Mucosa of stomach (tissue), 1 donor: ENCODE results near the gene STK33.

Experiments
- H3K27me3 ChIP-seq: one replicate; pipeline ENCODE4 v1.7.0; 2013; ENCODE audit warnings: mild to moderate bottlenecking, low read length; ENCODE audit not compliant: control insufficient read depth, insufficient read depth
- H3K36me3 ChIP-seq: one replicate; pipeline ENCODE4 v1.7.0; 2013; ENCODE audit warnings: low read length; ENCODE audit not compliant: control insufficient read depth, insufficient read depth
- H3K4me1 ChIP-seq: one replicate; pipeline ENCODE4 v1.7.0; 2013; ENCODE audit warnings: mild to moderate bottlenecking, low read length; ENCODE audit not compliant: control insufficient read depth, insufficient read depth
- H3K4me3 ChIP-seq: one replicate; pipeline ENCODE4 v1.7.0; 2013; ENCODE audit warnings: low read length
- H3K9ac ChIP-seq: one replicate; pipeline ENCODE4 v1.7.0; 2013; ENCODE audit warnings: mild to moderate bottlenecking, low read length, moderate library complexity
- H3K9me3 ChIP-seq: one replicate; pipeline ENCODE4 v1.7.0; 2013; ENCODE audit warnings: mild to moderate bottlenecking, low read length, moderate library complexity; ENCODE audit not compliant: control insufficient read depth
- donor health status: Pancreatic carcinoma.

STK33 gene

GRCh38 chr11:8381343-8381742, 212.7 kb downstream of the STK33 start:
- Histone ChIP-seq H3K4me3 (no peak overlapping the region), H3K27me3 (no peaks in the 10 kb centered on the region), H3K4me1 (no peaks in the 10 kb centered on the region), H3K9me3 (no peaks in the 10 kb centered on the region), H3K36me3 (no peaks in the 10 kb centered on the region), H3K9ac (no peak overlapping the region)

- H3K9me3 ChIP-seq, result no peaks in the 10 kb centered on the region
- no peak overlapping the region for H3K9ac ChIP-seq
- H3K4me1 ChIP-seq, result no peaks in the 10 kb centered on the region
- H3K4me3 ChIP-seq, result no peak overlapping the region
- H3K27me3 ChIP-seq, result no peaks in the 10 kb centered on the region
- H3K36me3 ChIP-seq, result no peaks in the 10 kb centered on the region
Observed at GRCh38 chr11:8375932-8376331, 218.1 kb downstream of the STK33 start.

- H3K36me3 ChIP-seq, result no peaks in the 10 kb centered on the region
- H3K27me3 ChIP-seq, result no peaks in the 10 kb centered on the region
- H3K9me3 ChIP-seq, result no peaks in the 10 kb centered on the region
- no peak overlapping the region for H3K9ac ChIP-seq
- no peaks in the 10 kb centered on the region for H3K4me1 ChIP-seq
- H3K4me3 ChIP-seq, result no peak overlapping the region
Observed at GRCh38 chr11:8375460-8375859, 218.6 kb downstream of the STK33 start.

GRCh38 chr11:8374716-8375115, 219.3 kb downstream of the STK33 start:
- Histone ChIP-seq H3K9me3 (no peaks in the 10 kb centered on the region), H3K4me1 (no peaks in the 10 kb centered on the region), H3K4me3 (no peak overlapping the region)

GRCh38 chr11:8373519-8374432, 220.3 kb downstream of the STK33 start:
- no peak overlapping the region for H3K9ac ChIP-seq
- H3K9me3 ChIP-seq, result no peaks in the 10 kb centered on the region
- H3K36me3 ChIP-seq, result no peaks in the 10 kb centered on the region
- no peaks in the 10 kb centered on the region for H3K27me3 ChIP-seq
- no peak overlapping the region for H3K4me3 ChIP-seq
- no peaks in the 10 kb centered on the region for H3K4me1 ChIP-seq

More at GRCh38 chr11:8374716-8375115, 219.3 kb downstream of the STK33 start:
- H3K9ac ChIP-seq, result no peak overlapping the region
- H3K36me3 ChIP-seq, result no peaks in the 10 kb centered on the region
- no peaks in the 10 kb centered on the region for H3K27me3 ChIP-seq

- H3K4me3 ChIP-seq, result no peak overlapping the region
- no peaks in the 10 kb centered on the region for H3K36me3 ChIP-seq
- no peaks in the 10 kb centered on the region for H3K27me3 ChIP-seq
- H3K9ac ChIP-seq, result no peak overlapping the region
- H3K4me1 ChIP-seq, result no peaks in the 10 kb centered on the region
- no peaks in the 10 kb centered on the region for H3K9me3 ChIP-seq
Observed at GRCh38 chr11:8372641-8373381, 221.2 kb downstream of the STK33 start.

- H3K36me3 ChIP-seq, result no peaks in the 10 kb centered on the region
- H3K9ac ChIP-seq, result no peak overlapping the region
Observed at GRCh38 chr11:8371516-8371884, 222.5 kb downstream of the STK33 start.

GRCh38 chr11:8370812-8371515, 223.1 kb downstream of the STK33 start:
- Histone ChIP-seq H3K27me3 (no peaks in the 10 kb centered on the region), H3K4me3 (no peak overlapping the region), H3K9me3 (no peaks in the 10 kb centered on the region), H3K36me3 (no peaks in the 10 kb centered on the region), H3K4me1 (no peaks in the 10 kb centered on the region), H3K9ac (no peak overlapping the region)

More at GRCh38 chr11:8371516-8371884, 222.5 kb downstream of the STK33 start:
- no peak overlapping the region for H3K4me3 ChIP-seq
- H3K27me3 ChIP-seq, result no peaks in the 10 kb centered on the region
- no peaks in the 10 kb centered on the region for H3K4me1 ChIP-seq
- no peaks in the 10 kb centered on the region for H3K9me3 ChIP-seq

GRCh38 chr11:8369592-8370205, 224.3 kb downstream of the STK33 start:
- no peaks in the 10 kb centered on the region for H3K4me1 ChIP-seq
- no peaks in the 10 kb centered on the region for H3K9me3 ChIP-seq
- no peak overlapping the region for H3K9ac ChIP-seq
- H3K4me3 ChIP-seq, result no peak overlapping the region
- no peaks in the 10 kb centered on the region for H3K27me3 ChIP-seq
- H3K36me3 ChIP-seq, result no peaks in the 10 kb centered on the region

GRCh38 chr11:8368772-8369171, 225.3 kb downstream of the STK33 start:
- Histone ChIP-seq H3K9ac (no peak overlapping the region), H3K4me3 (no peak overlapping the region), H3K36me3 (no peaks in the 10 kb centered on the region), H3K9me3 (no peaks in the 10 kb centered on the region), H3K4me1 (no peaks in the 10 kb centered on the region), H3K27me3 (no peaks in the 10 kb centered on the region)

GRCh38 chr11:8368194-8368593, 225.8 kb downstream of the STK33 start:
- Histone ChIP-seq H3K36me3 (no peaks in the 10 kb centered on the region), H3K9me3 (no peaks in the 10 kb centered on the region), H3K9ac (no peak overlapping the region), H3K27me3 (no peaks in the 10 kb centered on the region), H3K4me1 (no peaks in the 10 kb centered on the region), H3K4me3 (no peak overlapping the region)
